CD4-positive, alpha-beta T cell treated with Interleukin-17A for 1 hour (primary cell): Measurements from ENCODE around the gene RELL1.
"Not testable (repeated sequence)": the region's sequence is repeated elsewhere in the genome, so short reads cannot be mapped to it uniquely, and the experiment has no call there.

Experiments used
- DNase-seq: peaks from one replicate; pipeline ENCODE4 v3.0.0-alpha.2; 2020

RELL1 gene

GRCh38 chr4:37690976-37691375, 4.8 kb upstream of the RELL1 start:
- DNase-seq, result no peak

GRCh38 chr4:37689353-37690095, 3.3 kb upstream of the RELL1 start:
- no peak for DNase-seq

- no peak for DNase-seq
Observed at GRCh38 chr4:37687681-37688080, 1.5 kb upstream of the RELL1 start.

- no peak for DNase-seq
Observed at GRCh38 chr4:37687194-37687562, 1.0 kb upstream of the RELL1 start.

- no peak for DNase-seq
Observed at GRCh38 chr4:37685823-37686372, 278 bp downstream of the RELL1 start.

- DNase-seq, result peak; percentile 77
Observed at GRCh38 chr4:37685161-37685822, 884 bp downstream of the RELL1 start.

GRCh38 chr4:37684154-37684553, 2.0 kb downstream of the RELL1 start:
- no peak for DNase-seq

- DNase-seq, result no peak
Observed at GRCh38 chr4:37682701-37683401, 3.3 kb downstream of the RELL1 start.

GRCh38 chr4:37680089-37680488, 6.1 kb downstream of the RELL1 start:
- no peak for DNase-seq

GRCh38 chr4:37679301-37679700, 6.9 kb downstream of the RELL1 start:
- DNase-seq, result no peak

- no peak for DNase-seq
Observed at GRCh38 chr4:37678624-37679023, 7.6 kb downstream of the RELL1 start.

GRCh38 chr4:37675587-37676290, 10.4 kb downstream of the RELL1 start:
- peak; percentile 34 for DNase-seq

- no peak for DNase-seq
Observed at GRCh38 chr4:37674439-37674838, 11.7 kb downstream of the RELL1 start.

GRCh38 chr4:37673538-37674192, 12.5 kb downstream of the RELL1 start:
- DNase-seq, result no peak

GRCh38 chr4:37671072-37671471, 15.1 kb downstream of the RELL1 start:
- DNase-seq, result no peak

GRCh38 chr4:37670249-37670648, 15.9 kb downstream of the RELL1 start:
- no peak for DNase-seq

- DNase-seq, result not testable (repeated sequence)
Observed at GRCh38 chr4:37669124-37669523, 17.1 kb downstream of the RELL1 start.

- no peak for DNase-seq
Observed at GRCh38 chr4:37667197-37668100, 18.7 kb downstream of the RELL1 start.

- no peak for DNase-seq
Observed at GRCh38 chr4:37666625-37667071, 19.5 kb downstream of the RELL1 start.

GRCh38 chr4:37665333-37666320, 20.5 kb downstream of the RELL1 start:
- no peak for DNase-seq
